Small intestine (tissue), 7 donors: ENCODE data around the gene EPHB3. TPM values are rescaled to one million over a fixed set of nuclear protein-coding genes. Genes with fewer than 3 reads are reported as not detected.
"Not testable (repeated sequence)": the region's sequence is repeated elsewhere in the genome, so short reads cannot be mapped to it uniquely, and the experiment has no call there.

Source experiments
- DNase-seq, 2 donors: peaks; one replicate each; pipeline versions ENCODE4 v3.0.0 to v3.0.0-alpha.2; 2013
- FAIRE-seq: peaks from 2 replicates; lab custom pipeline; 2012; peaks lifted over from hg19 to GRCh38; lab: Jason Lieb, UNC
- H3K27ac ChIP-seq, 3 donors: one replicate each; pipeline ENCODE4 v1.5.1; 2013; ENCODE audit warnings: low read length in 2 of 3, mild to moderate bottlenecking in 2 of 3, control low read depth in 1 of 3, inconsistent platforms in 1 of 3, low read depth in 1 of 3, moderate library complexity in 1 of 3
- H3K27me3 ChIP-seq, 3 donors: one replicate each; pipeline ENCODE4 v1.6.1; 2013; ENCODE audit warnings: low read length in 3 of 3, inconsistent platforms in 1 of 3; ENCODE audit not compliant: control insufficient read depth in 3 of 3, insufficient read depth in 3 of 3
- H3K36me3 ChIP-seq, 3 donors: one replicate each; pipeline ENCODE4 v1.6.1; 2013; ENCODE audit warnings: low read length in 3 of 3, inconsistent platforms in 1 of 3, low read depth in 1 of 3, mild to moderate bottlenecking in 1 of 3, moderate library complexity in 1 of 3; ENCODE audit not compliant: control insufficient read depth in 3 of 3, insufficient read depth in 2 of 3
- H3K4me1 ChIP-seq, 3 donors: one replicate each; pipeline ENCODE4 v1.6.1; 2013; ENCODE audit warnings: low read length in 2 of 3, inconsistent platforms in 1 of 3, low read depth in 1 of 3, mild to moderate bottlenecking in 1 of 3, moderate library complexity in 1 of 3; ENCODE audit not compliant: control insufficient read depth in 3 of 3, insufficient read depth in 2 of 3
- H3K4me3 ChIP-seq, 3 donors: one replicate each; pipeline ENCODE4 v1.5.1; 2013; ENCODE audit warnings: low read length in 3 of 3, control low read depth in 1 of 3, inconsistent platforms in 1 of 3, low read depth in 1 of 3, mild to moderate bottlenecking in 1 of 3, moderate library complexity in 1 of 3
- H3K9me3 ChIP-seq, 2 donors: one replicate each; pipeline ENCODE4 v1.6.1; 2013; ENCODE audit warnings: low read depth in 1 of 2, low read length in 1 of 2; ENCODE audit not compliant: control insufficient read depth in 2 of 2, insufficient read depth in 1 of 2
- WGBS, 3 donors: extraction: QIAGEN DNeasy Blood & Tissue Kit; methylation state at CpG; one replicate each; pipeline ENCODE4 v1.1.7; 2013; 5-methylcytosine and 5-hydroxymethylcytosine counted together
- polyA plus RNA-seq, 4 donors: library from polyadenylated mRNA; stranded (reverse) in 3 of 4; unstranded in 1 of 4; fragments of 200-250 nt in 3 of 4; fragments of 120-200 nt in 1 of 4; gene quantifications; one replicate each; pipeline versions ENCODE4 v1.2.1 to v1.2.3, GENCODE V29; 2013
- donor health status: healthy with polysubstance abuse.
- donor health status: control.
- donor health status: control.
- donor health status: Bipolar disorder and iron deficiency.
- donor health status: healthy.

Gene EPHB3
- polyA plus RNA-seq, 4 donors = 0.27 to 16.7 (median 8.3) TPM

DNA sequence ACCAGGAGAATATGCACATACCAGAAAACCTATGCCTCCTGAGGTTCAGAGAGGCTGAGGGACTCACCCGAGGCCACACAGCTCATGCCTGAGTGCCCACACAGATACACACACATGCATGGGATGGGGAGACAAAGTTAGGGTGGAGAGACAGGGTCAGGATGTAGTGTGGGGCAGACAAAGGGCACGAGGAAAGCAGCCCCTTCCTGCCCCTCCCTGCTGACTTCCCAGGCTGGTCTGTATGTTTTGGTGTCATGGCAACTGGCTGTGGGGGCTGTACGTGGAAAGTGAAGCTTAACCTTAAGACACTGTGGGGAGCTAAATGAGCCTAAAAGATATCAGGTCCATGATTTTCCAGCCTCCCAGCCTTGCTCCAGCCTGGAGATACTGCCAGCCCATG, 57.8 kb downstream of the EPHB3 start:
- no peaks in the 10 kb centered on the region for H3K27me3 ChIP-seq
- no peak overlapping the region for H3K4me3 ChIP-seq
- H3K27ac ChIP-seq = no peak overlapping the region
- peak in 1 of 2 donors; percentile 29 for DNase-seq
- peaks cover 0 to 11% (median 7%) of the 10 kb centered on the region in 3 donors for H3K4me1 ChIP-seq
- 20 to 32% (median 32%) methylated on average over 3 of the region's 3 CpGs for WGBS, 3 donors
- H3K9me3 ChIP-seq = no peaks in the 10 kb centered on the region
- no peaks in the 10 kb centered on the region for H3K36me3 ChIP-seq
- FAIRE-seq = no peak

DNA sequence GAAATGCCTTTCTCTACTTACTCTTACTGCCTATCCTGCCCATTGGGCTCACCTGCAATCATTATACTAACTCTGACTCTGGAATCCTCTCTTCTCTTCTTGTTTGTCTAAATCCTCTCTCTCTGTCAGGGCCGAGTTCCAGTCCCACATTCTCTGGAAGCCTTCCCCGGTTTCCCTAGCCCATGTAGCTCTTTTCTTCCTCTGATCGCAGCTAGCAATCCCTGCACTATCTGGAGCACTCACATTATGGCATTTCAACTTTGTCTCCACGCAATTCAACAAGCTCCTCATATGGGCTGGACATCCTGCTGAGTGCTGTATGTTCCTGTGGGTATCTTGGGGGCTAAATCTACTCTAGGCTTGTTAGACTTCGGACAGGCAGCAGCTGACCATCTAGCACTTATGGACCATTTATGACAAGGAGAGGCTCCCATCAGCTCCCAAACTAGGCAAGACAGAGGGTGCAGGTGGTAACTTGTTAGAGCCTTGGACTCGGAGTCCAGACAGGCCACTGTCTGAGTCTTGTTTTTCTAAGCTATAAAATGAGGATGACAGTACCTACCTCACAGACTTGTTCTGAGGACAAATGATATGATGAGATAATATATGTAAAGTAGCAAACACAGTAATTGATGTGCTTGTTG, 58.3 kb downstream of the EPHB3 start:
- H3K9me3 ChIP-seq = no peaks in the 10 kb centered on the region
- no peaks in the 10 kb centered on the region for H3K36me3 ChIP-seq
- H3K4me3 ChIP-seq = no peak overlapping the region
- WGBS, 3 donors = 58 to 83% (median 76%) methylated on average over 6 of the region's 6 CpGs
- H3K27ac ChIP-seq = no peak overlapping the region
- peak in 1 of 2 donors; percentile 57 for DNase-seq
- no peak for FAIRE-seq
- peaks cover 0 to 11% (median 7%) of the 10 kb centered on the region in 3 donors for H3K4me1 ChIP-seq
- H3K27me3 ChIP-seq = no peaks in the 10 kb centered on the region

DNA sequence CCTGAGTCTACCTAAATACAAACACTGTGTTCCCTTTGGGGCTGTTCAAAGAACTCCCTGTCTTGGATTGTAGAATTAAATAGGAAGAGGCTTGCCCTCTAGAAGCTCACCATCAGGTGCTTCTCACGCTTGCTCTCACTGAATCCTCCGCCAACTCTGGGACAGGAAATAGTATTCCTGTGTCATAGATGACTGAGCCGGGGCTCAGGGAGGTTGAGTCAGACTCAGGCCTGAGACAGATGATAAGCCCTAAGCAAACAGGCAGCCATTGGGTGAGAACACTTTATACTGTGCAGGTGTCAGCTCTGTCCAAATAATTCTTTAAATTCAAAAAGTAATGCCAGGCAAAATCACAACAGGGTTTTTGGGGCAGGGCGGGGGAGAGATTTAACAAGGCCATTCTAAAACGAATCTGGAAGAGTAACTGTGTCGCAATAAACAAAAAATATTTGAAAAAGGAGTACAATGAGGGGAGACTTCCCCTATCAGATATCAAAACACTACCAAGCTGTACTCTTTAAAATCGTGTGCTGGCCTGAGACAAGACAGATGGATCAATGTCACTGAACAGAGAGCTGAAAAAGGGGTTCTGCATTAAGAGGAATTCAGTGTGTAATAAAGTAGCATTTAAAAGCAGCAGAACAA, 59.0 kb downstream of the EPHB3 start:
- Histone ChIP-seq H3K36me3 (no peaks in the 10 kb centered on the region), H3K4me3 (no peak overlapping the region), H3K27ac (no peak overlapping the region), H3K27me3 (no peaks in the 10 kb centered on the region), H3K9me3 (no peaks in the 10 kb centered on the region), H3K4me1 (peaks cover 0 to 11% (median 7%) of the 10 kb centered on the region in 3 donors)
- no peak for FAIRE-seq
- 64 to 76% (median 72%) methylated on average over 7 of the region's 7 CpGs for WGBS, 3 donors
- no peak for DNase-seq

- WGBS, 3 donors = 91 to 93% (median 92%) methylated on average over 13 of the region's 13 CpGs
Measured at GRCh38 chr3:184622156-184622555, 60.6 kb downstream of the EPHB3 start.

DNA sequence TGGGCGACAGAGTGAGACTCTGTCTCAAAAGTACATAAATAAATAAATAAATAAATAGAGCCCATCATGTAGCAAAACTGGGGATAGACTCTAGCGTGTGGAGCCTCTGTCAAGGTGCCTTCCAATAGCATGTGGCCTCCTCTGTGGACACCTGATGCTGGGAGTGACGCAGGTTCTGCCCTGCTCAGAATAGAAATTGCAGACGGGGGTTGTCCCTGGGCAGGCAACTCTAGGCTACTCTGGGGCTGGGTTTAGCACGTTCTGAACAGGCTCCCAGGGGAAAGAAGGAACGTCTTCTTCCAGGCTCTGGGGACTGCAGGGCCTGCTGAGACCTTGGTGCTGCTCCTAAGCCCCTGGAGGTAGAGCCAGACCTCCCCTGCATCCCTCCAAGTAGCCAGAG, 65.3 kb downstream of the EPHB3 start:
- Histone ChIP-seq H3K27me3 (no peaks in the 10 kb centered on the region), H3K36me3 (no peaks in the 10 kb centered on the region), H3K4me1 (no peaks in the 10 kb centered on the region), H3K9me3 (no peaks in the 10 kb centered on the region), H3K27ac (no peak overlapping the region), H3K4me3 (no peak overlapping the region)
- DNase-seq = no peak
- FAIRE-seq = no peak
- 80 to 85% (median 81%) methylated on average over 6 of the region's 6 CpGs for WGBS, 3 donors

More at GRCh38 chr3:184622156-184622555, 60.6 kb downstream of the EPHB3 start:
- H3K27ac ChIP-seq, H3K36me3 ChIP-seq, H3K4me3 ChIP-seq, FAIRE-seq, H3K9me3 ChIP-seq, H3K27me3 ChIP-seq, DNase-seq: not testable (repeated sequence)
- peaks cover 0 to 11% (median 7%) of the 10 kb centered on the region in 3 donors for H3K4me1 ChIP-seq

GRCh38 chr3:184629555-184630160, 68.1 kb downstream of the EPHB3 start:
- Histone ChIP-seq H3K27me3 (no peaks in the 10 kb centered on the region), H3K36me3 (no peaks in the 10 kb centered on the region), H3K4me3 (no peak overlapping the region), H3K4me1 (no peaks in the 10 kb centered on the region), H3K27ac (no peak overlapping the region), H3K9me3 (no peaks in the 10 kb centered on the region)
- FAIRE-seq (no peak), DNase-seq (no peak)
- 88 to 91% (median 89%) methylated on average over 23 of the region's 23 CpGs for WGBS, 3 donors

DNA sequence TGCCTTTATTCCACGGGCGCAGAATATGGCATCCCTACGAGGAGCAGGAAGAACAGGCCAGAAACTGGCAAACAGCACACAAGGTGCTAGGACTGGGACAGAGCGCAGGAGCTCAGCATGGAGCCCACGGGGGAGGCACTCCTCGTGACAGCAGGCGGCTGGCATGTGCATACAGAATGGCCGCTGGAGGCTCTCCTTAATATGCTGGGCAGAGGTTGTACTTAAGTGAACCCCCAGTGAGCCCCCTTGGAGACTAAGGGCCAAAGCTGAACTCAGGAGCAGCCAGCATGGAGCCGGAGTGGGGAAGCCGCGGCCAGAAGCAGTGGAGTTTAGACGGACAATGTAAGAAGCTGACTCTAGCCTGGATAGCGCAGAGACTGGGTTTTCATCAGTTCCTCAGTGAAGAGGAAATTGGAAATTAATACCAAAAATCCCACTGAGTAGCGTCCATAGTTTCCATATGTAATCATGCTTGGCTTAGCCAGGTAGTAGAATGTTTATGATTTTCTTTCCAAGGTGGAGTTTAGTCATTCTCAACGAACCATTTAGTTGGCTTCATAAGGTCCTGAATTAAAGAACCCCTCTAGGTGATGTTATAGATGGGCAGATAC, 69.4 kb downstream of the EPHB3 start:
- WGBS, 3 donors = 87 to 91% (median 90%) methylated on average over 15 of the region's 15 CpGs
- Histone ChIP-seq H3K4me1 (no peaks in the 10 kb centered on the region), H3K27ac (no peak overlapping the region), H3K27me3 (no peaks in the 10 kb centered on the region), H3K36me3 (no peaks in the 10 kb centered on the region), H3K9me3 (no peaks in the 10 kb centered on the region), H3K4me3 (no peak overlapping the region)
- DNase-seq (no peak), FAIRE-seq (no peak)

GRCh38 chr3:184631472-184631861, 69.9 kb downstream of the EPHB3 start:
- Histone ChIP-seq H3K27ac (no peak overlapping the region), H3K27me3 (no peaks in the 10 kb centered on the region), H3K4me1 (no peaks in the 10 kb centered on the region), H3K36me3 (no peaks in the 10 kb centered on the region), H3K4me3 (no peak overlapping the region), H3K9me3 (no peaks in the 10 kb centered on the region)
- 88 to 92% (median 89%) methylated on average over 19 of the region's 19 CpGs for WGBS, 3 donors
- FAIRE-seq = no peak
- DNase-seq = no peak
